HG03103 (cell line): Measurements from ENCODE around the gene ZNF865.
A peak's percentile ranks its signal among the peaks of the same experiment; 100 is the strongest.

ENCODE experiments used
- ATAC-seq: cut with Tn5 transposase; IDR thresholded peaks from one replicate; pipeline ENCODE4 v1.9.1; 2021; ENCODE audit warnings: low read depth; ENCODE audit not compliant: unreplicated experiment

The ZNF865 gene

DNA sequence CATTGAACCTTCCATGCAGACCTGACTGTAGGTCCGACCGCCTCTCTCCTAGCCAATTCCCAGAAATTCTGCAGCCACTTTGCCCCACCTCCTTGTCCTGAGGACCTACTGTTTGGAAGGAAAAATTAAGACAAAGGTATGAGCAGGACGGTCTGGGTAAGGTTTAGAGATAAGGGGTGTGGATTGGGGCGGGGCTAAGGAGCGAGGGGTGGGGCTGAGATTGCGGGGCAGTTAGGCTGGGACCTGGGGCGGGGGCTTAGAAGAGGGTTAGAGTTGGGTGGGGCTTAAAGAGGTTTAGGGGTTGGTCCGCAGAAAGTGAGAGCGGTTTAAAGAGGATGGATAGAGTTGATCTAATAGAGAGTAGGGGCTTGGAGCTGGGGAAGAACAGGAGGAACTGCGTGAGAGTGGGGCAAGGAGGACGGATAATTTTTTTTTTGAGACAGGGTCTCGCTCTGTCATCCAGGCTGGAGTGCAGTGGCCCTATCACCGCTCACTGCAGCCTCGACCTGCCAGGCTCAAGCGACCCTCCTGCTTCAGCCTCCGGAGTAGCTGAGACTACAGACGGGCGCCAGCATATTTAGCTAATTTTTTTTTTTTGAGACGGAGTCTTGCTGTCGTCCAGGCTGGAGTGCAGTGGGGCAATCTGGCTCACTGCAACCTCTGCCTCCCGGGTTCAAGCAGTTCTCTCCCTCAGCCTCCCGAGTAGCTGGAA lies 1.7 kb upstream of the ZNF865 start:
- ATAC-seq, result no peak

DNA sequence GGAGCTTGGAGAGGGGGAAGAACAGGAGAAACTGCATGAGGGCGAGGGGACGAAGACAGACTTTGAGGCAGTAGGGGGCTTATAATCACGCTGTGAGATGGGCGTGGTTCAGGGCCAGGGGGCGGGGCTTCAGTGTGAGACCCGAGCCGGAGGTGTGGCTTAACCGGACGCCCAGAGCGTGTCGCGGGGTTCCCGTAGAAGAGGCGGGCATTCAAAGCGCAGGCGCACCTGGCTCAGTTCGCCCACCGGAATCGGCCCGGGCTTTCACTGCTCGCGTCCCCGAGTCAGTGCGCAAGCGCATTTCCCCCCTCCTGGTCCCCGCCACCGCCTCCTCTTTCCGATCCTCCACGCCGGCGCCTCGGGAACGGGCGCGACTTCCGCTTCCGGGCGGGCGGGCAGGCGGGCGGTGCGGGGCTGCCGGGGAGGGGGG lies 225 bp upstream of the ZNF865 start:
- ATAC-seq, result peak; percentile 59

DNA sequence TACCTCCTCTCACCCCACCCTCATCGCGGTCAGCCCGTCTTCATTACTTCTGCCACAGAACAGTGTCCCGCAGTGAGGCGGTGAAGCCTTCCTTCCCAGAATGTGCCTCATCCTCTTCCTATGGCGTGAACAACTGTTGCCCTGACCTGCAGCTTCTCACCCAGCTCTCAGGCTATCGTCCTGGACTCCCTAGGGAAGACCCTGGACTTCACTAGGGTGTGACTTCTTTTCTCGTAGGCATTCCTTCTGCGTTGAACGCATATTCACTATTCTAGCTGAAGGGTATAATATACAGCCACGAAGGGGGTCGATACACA lies 982 bp downstream of the ZNF865 start:
- no peak for ATAC-seq

GRCh38 chr19:55606817-55607216 lies 1.4 kb downstream of the ZNF865 start:
- ATAC-seq, result no peak

DNA sequence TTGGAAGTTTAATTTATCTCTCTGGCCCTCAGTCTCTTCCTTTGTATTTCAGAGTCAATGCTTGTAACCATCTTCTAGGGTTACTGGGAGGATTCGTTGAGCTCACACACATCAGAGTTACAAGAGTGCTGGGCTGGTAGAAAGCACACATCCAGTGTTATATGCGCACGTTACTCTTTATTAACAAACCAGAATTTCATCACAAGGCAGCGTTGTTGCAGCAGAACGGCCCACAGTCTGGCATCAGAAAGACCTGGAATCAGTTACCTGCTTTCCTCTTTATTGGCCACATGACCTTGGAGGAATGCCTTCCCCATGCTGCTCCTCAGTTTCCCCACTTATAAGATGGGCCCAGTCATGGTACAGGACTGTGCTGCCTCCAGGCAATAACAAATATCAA lies 3.9 kb downstream of the ZNF865 start:
- no peak for ATAC-seq

DNA sequence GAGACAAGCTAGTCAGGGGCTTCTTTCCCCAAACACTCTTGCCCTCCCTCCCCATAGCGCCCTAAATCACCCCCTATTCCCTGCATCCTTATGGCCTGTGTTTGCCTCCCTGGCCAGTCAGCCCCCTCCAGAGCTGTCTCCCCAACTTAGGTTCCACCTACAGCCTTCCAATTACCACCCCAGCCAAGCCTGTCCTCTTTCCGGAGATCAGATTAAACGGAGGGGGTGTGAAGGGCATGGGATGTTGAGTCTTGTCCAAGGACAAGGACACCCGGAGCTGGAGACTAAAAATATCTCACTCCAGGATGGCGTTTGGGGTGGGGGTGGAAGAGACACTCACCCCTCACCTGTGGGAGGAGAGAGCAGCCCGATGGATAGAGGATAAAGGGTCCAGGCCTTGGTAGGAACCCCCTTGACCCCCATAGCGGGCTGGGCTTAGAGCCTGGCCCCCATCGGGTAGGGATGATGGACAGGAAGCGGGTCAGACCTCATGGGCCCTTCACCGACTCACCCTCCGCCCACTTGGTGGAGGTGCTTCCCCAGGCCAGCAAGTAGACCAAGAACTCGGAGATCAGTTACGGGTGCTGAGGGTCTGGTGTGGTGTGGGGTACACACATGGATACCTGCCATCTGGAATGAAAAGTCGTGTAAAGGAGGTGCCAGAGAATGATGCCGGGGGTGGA lies 6.0 kb downstream of the ZNF865 start:
- no peak for ATAC-seq

DNA sequence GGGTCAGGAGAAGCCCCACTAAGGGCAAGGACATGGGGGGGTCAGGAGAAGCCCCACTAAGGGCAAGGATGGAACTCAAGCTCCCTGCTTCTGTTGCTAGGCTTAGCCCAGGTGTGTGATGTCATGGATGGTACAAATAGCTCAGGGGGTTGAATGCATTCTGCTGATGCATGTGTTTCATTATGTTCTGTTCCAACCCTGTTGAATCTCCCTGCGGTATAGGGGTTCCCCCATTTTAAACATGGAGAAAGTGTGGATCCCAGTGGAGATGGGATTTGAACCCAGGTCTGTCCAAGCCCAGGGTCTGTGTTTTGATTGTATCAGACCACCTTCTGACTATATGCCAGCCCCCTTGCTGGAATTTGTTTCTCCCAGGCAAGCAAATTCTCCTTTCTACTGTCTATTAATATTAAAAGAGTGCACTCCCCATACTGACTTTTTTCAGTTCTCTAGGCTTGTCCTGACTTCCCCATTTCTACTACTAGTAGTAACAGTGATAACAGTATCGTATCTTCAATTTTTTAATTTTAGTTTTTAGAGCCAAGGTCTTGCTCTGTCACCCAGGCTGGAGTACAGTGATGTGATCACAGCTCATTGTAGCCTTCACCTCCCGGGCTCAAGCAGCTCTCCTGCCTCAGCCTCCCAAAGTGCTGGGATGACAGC lies 6.7 kb downstream of the ZNF865 start:
- ATAC-seq, result no peak

DNA sequence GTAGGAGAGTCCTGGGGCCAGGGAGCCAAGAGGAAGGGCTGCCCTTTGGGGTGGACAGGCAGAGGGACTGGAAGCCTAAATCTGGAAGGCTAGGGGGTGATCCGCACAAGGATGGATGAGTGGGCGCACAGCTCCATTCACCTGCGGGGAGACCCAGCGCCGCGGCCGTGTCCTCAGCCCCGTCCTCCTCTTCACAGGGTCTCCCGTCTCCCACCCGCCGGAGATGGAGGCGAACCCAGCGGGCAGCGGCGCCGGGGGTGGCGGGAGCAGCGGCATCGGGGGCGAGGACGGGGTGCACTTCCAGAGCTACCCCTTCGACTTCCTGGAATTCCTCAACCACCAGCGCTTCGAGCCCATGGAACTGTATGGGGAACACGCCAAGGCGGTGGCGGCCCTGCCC lies 7.9 kb downstream of the ZNF865 start:
- ATAC-seq, result no peak

GRCh38 chr19:55613930-55614710 lies 8.7 kb downstream of the ZNF865 start:
- ATAC-seq, result no peak

GRCh38 chr19:55614711-55615542 lies 9.5 kb downstream of the ZNF865 start:
- no peak for ATAC-seq

- no peak for ATAC-seq
Observed at GRCh38 chr19:55615543-55616394, 10.3 kb downstream of the ZNF865 start.

DNA sequence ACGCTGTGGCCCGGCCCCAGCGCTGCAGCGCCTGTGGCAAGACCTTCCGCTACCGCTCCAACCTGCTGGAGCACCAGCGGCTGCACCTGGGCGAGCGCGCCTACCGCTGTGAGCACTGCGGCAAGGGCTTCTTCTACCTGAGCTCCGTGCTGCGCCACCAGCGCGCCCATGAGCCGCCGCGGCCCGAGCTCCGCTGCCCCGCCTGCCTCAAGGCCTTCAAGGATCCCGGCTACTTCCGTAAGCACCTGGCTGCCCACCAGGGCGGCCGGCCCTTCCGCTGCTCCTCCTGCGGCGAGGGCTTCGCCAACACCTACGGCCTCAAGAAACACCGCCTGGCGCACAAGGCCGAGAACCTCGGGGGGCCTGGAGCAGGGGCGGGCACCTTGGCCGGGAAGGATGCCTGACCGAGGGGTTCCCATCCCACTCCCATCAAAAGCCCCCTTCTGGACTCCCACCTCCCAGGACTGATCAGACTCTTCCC lies 11.0 kb downstream of the ZNF865 start:
- no peak for ATAC-seq

DNA sequence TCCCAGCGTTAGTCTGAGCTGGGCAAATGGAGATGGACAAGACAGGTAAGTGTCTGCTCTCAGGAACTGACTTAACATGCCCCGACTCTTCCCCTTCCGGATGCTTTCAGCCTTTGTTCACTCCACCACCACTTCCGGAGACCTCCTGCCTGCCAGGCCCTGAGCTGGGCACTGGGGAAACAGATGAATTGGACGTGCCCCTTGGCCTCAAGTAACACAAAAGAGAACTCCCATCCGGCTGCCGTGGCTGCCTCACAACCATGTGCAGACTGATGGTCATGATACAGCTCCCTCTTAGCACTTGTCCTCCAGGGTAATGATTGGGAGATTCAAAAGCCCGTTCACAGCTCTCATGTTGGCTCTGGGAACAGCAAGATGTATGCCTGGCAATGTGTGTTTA lies 12.0 kb downstream of the ZNF865 start:
- ATAC-seq, result no peak

DNA sequence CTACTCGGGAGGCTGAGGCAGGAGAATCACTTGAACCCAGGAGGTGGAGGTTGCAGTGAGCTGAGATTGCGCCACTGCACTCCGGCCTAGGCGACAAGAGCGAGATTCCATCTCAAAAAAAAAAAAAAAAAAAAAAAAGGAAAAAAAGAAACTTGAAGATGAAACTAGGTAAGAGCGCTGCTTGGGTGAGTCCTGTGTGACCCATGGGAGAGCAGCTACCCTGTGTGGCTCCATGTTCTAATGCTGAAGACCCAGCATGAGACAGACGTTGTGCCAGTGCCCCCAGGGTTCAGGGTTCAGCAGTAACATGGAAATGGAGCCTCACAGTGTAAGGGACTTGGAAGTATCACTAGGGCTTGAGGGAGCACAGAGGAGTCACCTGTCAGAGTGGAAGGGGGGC lies 13.0 kb downstream of the ZNF865 start:
- ATAC-seq, result no peak

- ATAC-seq, result no peak
Observed at GRCh38 chr19:55619286-55619685, 13.8 kb downstream of the ZNF865 start.

GRCh38 chr19:55620410-55621204 lies 15.2 kb downstream of the ZNF865 start:
- no peak for ATAC-seq

GRCh38 chr19:55621205-55621672 lies 15.8 kb downstream of the ZNF865 start:
- no peak for ATAC-seq

- no peak for ATAC-seq
Observed at GRCh38 chr19:55621673-55622231, 16.3 kb downstream of the ZNF865 start.
